Activated CD4-positive, alpha-beta T cell treated with anti-CD3 and anti-CD28 coated beads, Interleukin-2, amount 50 U/mL, for 24 hours (primary cell): ENCODE results near the gene DEFB126.
"Not testable (repeated sequence)": the region's sequence is repeated elsewhere in the genome, so short reads cannot be mapped to it uniquely, and the experiment has no call there.

Source experiments
- DNase-seq, 2 donors: peaks; one replicate each; pipeline ENCODE4 v3.0.0-alpha.2; 2020; ENCODE audit warnings: low read depth in 1 of 2, low spot score in 1 of 2

The DEFB126 gene, protein sequence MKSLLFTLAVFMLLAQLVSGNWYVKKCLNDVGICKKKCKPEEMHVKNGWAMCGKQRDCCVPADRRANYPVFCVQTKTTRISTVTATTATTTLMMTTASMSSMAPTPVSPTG

DNA sequence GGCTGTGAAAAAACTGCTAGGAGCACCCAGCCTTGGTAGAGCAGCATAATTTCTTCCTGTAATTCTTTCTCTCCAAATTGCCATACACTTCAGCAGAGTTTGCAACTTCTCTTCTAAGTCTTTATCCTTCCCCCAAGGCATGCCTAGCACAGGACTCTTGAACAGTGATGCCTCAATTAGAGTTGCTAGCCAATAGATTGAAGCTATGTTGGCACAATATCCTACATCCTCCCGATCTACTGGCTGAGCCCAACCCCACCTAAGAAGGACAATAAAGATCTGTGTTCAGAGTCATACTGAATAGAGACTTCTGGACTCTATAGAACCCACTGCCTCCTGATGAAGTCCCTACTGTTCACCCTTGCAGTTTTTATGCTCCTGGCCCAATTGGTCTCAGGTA is at the start of gene DEFB126:
TSS of gene DEFB126 (plus strand) at position 301 of the 400 bp plus-strand sequence. CDS start at position 340, 39 bp downstream.
- DNase-seq, result no peak

DNA sequence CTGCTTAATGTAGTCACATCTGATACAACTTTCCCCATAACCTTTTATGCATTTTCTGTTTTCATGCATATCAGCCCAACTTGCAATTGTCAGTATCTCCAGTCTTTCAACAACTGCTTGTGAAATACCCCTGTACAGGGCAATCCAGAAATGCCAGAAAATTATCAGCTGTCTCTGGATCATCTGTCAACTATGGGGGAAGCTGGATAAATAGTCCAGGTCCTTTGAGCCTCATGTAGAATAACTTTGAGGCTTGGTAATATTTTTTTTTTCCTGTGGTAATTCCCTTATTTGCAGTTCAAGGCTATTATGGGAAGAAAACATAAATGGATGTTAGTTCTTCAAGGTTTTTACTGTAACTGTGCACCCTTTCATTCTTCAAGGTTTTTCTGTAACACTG is 48.7 kb upstream of the DEFB126 start:
- no peak for DNase-seq

DNA sequence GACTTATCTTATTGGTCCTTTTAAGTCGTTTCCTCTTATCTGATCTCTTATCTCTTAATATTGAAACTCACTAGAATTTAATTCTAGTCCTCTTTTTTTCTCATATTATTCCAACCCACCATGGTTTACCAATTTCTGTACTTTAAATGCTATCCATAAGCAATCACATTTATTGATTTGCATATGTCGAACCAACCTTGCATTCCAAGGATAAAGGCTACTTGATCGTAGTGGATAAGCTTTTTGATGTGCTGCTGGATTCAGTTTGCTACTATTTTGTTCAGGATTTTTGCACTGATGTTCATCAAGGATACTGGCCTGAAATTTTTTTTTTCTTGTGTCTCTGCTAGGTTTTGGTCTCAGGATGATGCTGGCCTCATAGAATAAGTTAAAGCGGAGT is 47.2 kb upstream of the DEFB126 start:
- no peak for DNase-seq

DNA sequence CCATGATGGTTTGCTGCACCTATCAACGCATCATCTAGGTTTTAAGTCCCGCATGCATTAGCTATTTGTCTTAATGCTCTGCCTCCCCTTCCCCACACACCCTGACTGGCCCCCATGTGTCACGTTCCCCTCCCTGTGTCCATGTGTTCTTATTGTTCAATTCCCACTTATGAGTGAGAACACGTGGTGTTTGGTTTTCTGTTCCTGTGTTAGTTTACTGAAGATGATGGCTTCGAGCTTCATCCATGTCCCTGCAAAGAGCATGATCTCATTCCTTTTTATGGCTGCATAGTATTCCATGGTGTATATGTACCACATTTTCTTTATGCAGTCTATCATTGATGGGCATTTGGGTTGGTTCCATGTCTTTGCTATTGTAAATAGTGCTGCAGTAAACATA is 44.7 kb upstream of the DEFB126 start:
- not testable (repeated sequence) for DNase-seq

DNA sequence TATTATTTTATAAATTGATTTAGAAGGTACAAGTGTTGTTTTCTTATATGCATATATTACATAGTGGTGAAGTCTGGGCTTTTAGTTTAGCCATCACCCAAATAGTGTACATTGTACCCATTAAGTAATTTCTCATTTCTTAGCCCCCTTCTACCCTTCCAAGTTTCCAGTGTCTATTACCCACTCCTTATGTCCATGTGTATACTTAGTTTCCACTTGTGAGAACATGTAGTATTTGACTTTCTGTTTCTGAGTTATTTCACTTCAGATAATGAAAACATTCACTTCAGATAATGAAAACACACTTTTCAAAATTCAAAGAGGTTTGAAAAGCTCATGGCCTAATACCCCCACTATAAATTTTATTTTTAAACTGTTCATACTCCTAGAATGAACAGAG is 40.4 kb upstream of the DEFB126 start:
- DNase-seq, result no peak

DNA sequence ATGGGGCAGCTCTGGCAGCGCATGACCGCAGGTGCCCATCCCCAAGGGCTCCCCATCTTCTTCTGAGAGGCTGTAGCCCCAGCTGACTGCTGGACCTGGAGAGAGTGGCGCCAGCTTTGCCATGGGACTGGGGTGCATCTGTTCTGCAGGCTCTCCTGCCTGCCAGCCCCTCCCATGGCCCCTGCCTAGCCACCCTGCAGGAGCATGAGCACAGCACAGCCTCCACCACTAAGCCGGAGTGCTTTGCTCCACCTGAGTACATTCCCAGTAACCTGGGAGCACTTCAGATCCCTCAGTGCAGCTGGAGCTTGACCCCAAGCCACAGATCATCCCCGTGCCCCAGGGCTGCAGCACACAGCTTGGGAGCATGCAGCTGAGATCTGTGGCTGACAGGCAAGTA is 38.9 kb upstream of the DEFB126 start:
- no peak for DNase-seq

DNA sequence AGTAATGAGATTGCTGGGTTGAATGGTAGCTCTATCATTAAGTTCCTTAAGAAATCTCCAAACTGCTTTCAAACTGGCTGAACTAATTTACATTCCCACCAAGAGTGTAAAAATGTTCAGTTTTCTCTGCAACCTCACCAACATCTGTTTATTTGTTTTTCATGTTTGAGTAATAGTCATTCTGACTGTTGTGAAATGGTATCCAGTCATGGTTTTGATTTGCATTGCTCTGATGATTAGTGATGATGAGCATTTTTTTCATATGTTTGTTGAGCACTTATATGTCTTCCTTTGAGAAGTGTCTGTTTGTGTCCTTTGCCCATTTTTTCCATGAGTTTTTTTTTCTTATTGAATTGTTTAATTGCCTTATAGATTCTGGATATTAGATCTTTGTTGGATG is 30.0 kb upstream of the DEFB126 start:
- DNase-seq, result no peak

DNA sequence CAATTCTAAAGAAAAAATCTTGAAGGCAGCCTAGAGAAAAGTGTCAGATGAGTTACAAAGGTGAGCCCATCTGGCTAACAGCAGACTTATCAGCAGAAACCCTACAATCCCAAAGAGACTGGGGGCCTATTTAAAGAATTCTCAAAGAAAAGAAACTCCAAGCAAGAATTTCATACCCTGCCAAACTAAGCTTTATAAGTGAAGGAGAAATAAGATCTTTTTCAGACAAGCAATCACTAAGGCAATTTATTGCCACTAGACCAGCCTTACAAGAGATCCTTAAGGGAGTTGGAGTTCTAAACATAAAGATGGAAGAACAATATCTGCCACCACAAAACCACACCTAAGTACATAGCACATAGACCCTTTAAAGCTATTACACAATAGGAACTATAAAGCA is 24.9 kb upstream of the DEFB126 start:
- no peak for DNase-seq

DNA sequence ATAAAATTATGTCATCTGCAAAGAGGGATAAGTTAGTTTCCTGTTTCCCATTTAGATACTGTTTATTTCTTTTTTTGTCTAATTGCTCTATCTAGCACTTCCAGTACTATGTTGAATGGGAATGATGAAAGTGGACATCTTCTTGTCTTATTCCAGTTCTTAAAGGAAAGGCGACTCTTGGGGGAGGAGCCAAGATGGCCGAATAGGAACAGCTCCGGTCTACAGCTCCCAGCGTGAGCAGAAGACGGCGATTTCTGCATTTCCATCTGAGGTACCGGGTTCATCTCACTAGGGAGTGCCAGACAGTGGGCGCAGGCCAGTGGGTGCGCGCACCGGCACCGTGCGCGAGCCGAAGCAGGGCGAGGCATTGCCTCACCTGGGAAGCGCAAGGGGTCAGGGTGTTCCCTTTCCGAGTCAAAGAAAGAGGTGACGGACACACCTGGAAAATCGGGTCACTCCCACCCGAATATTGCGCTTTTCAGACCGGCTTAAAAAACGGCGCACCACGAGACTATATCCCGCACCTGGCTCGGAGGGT is 12.5 kb upstream of the DEFB126 start:
- DNase-seq, result not testable (repeated sequence)

DNA sequence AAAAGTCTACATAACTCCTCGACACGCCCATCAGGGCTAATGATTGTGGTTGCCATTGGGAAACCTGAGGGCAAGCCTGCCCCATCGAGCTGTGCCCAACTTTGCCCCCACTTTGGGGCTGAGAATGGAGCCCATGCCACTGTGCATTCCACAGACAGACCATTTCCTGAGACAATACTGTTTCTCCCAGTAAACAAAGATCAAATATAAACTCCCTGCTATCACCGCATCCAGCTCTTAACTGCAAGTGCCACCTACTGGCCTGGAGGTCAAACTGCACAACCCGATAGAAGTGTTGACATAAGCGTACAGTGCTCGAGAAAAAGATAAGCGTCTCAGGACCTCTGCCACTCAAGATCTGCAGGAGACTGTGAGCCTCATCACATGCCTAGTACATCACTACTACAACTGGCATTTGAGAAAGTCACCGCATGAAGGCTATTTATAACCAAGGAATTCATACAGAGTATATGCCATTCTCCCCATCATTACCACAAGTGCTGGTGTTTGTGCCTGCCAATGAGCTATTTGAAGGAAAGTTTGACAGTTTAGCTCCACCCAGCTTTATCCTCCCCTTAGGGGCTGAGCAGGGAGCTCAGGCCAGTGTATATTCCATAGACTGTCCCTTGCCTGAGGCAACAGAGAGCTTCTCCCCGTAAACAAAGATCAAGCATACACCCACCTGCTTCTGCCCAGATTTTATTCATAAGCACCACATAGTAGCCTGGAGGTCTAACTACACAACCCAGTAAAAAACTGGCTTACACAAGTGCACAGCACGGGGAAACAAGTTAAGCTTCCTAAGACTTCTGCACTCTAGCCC is 4.5 kb upstream of the DEFB126 start:
- no peak for DNase-seq

DNA sequence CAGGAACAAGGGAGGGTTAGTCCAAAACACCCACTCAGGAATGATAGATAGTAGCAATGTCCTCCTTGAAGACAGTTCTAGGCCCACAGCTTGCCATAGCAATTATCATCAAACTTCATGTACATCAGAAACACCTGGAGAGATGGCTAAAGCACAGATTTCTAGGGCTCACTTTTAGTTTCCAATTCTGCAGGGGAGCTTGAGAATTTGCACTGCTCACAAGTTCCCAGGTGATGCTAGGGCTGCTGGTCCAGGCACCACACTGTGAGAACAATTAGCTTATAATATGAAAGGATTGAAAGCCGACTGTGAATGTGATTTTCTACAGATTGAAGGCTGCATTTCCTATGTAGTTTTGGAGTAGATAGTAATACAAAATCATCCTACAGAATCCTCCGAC is 3.5 kb downstream of the DEFB126 start:
- no peak for DNase-seq

DNA sequence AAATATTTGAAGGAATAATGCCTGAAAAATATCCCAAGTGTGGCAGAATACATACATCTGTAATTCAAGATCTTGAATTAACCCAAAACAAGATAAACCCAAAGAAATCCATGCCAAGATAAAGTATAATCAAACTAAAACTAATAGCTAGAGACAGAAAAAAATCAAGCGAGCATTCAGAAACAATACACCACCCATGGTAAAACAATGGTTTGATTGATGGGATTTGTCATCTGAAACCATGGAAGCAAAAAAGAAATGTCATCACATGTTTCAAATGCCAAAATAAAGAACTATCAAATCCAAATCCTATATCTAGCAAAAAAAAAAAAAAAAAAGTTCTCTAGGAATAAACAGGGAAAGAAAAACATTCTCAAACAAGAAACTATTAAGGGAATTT is 9.7 kb downstream of the DEFB126 start:
- no peak for DNase-seq

DNA sequence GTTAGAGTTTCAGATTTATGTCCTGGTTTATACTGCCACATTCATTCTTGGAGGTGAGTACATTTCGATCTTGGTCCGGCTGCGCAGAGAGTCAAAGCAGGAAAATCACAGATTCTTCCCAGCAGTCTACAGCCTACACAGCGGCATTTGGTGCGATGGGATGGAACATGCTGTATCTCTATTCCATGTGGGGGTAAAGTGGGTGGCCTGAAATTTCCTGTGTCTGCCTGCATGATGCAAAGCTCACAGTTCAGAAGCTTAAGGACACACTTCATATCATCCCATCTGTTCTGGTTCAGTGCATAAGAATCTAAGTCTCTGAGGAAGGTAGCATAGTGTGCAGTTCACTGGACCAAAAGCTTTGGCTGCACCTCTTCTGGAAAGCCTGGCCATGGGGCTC is 14.8 kb downstream of the DEFB126 start, which contains the start of gene DEFB127:
TSS of gene DEFB127 (plus strand) at position 301 of the 400 bp plus-strand sequence. CDS start at position 392, 91 bp downstream.
- no peak for DNase-seq

DNA sequence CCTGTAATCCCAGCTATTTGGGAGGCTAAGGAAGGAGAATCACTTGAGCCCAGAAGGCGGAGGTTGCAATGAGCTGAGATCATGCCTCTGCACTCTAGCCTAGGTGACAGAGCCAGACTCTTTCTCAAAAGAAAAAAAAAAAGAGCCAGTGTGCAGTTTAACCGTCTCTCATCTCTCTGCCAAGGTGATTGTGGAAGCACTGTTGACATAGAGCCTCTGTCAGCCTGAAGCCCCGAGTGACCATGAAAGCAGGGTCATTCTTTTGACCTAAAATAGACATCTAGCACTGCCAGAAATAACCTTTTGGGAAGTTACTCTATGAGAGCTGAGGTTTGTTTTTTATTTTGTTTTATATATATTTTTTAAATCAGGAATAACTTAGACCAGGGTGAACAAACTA is 22.2 kb downstream of the DEFB126 start:
- DNase-seq, result no peak

DNA sequence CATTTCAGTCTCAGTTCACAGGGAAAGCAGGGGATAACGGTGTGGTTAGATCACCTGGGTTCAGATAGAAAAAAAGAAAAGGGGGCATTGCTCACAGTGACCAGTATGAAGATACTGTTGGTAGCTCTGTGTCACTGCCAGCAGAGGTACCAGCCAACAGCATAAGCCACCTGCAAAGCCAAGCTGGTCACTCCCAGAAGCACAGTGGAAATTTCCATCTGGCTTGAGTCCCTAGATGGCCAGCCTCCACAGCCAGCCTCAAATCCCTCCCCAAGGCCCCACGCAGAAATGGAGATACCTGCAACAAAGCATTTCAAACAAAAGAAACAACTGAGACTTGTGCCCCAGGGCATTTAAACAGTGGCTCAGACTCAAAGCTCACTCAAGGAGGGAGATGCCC is 26.5 kb downstream of the DEFB126 start:
- no peak for DNase-seq

DNA sequence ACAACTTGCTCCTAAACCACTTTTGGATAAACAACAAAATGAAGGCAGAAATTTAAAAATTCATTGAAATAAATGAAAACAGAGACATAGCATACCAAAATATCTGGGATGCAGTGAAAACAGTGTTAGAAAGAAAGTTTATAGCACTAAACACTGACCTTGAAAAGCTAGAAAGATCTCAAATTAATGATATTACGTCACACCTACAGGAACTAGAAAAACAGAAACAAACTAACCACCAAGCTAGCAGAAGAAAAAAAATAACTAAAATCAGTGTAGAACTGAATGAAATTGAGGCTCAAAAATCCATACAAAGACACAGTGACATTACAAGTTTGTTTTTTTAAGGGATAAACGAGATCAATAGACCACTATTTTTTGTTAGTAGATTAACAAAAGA is 41.9 kb downstream of the DEFB126 start:
- DNase-seq, result no peak

DNA sequence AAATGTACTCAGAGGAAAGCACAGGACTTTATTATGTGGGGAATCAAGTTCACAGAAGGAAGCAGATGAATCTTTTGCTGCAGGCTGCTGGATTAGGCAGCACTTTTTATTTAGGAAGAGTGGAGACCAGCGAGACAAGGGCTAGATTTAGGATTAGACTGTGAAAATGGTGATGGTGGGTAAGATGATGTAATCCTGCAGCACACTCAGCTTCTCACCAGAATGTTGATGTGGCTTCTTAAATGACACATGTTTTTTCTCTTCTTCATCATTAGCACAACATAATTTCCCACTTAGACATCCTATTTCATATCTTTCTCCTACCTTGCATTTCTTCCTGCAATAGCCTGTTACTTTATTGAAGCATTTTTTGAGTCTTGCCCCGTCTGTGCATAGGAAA is 45.3 kb downstream of the DEFB126 start:
- DNase-seq, result no peak

DNA sequence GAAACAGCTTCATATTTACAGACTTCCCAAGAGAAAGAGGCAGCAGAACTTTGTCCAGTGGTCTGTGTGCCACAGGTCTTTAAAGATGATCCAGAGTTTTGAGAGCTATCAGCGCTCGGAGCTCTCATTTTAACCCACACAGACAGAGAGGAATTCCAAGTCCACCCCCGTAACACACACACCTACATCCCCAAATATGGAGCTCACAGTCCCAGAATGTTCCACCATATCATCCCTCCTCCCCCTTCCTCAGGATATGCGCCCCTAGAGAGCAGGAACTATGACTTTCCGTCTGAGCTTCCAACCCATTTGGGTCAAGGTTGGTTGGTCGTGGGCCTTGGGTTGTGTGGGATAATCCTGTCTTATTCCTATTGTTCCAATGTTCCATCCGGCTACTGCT is 47.2 kb downstream of the DEFB126 start, which contains the start of gene DEFB128:
TSS of gene DEFB128 (minus strand) at position 101 of the 400 bp plus-strand sequence. CDS start at position 13, 88 bp downstream.
- no peak for DNase-seq
